Measurements from ENCODE around the gene RAB28. TPM values are rescaled to one million over a fixed set of nuclear protein-coding genes. Genes with fewer than 3 reads are reported as not detected.

Gene RAB28
- total and polyA plus RNA-seq, 2 of the 8 experiments (the other 6 are each of a cell fraction or from before 2014, with no cell fraction given) = 16.0 to 18.7 TPM

DNA sequence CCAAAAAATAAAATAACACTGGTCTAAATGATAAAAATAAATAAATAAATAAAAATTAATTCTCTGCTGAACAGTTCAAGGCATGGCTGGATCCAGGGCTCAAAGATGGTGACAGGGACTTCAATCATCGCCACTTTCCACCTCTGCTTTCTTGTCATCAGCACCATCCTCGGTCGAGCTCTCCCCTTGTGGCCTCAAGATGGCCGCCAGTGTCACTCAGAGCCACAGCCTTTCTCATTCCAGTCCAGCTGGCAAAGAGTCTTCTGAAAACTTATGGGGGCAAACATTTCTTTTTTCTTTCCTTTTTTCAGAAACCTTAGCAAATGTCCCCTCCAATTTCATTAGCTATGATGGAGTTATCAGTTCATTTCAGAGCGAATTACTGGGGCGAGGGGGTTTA lies 119.5 kb downstream of the RAB28 start:
- Histone ChIP-seq H3K14ac (ENCODE audit: insufficient read length) (no peak overlapping the region), H4K20me1 (replicated peaks in 1 of 2; ENCODE audit: control insufficient read depth in 1 of 2, insufficient read depth in 2 of 2, low read length in 2 of 2) (no peaks in the 10 kb centered on the region), H3K18ac (ENCODE audit: extremely low read depth, low read length) (no peak overlapping the region), H2BK120ac (replicated peaks; ENCODE audit: low read depth, low read length) (no peak overlapping the region), H3K9ac (replicated peaks in 1 of 4; ENCODE audit: extremely low read depth in 1 of 4, low read depth in 3 of 4, low read length in 3 of 4) (no peak overlapping the region), H2BK15ac (ENCODE audit: low read length) (no peak overlapping the region), H3K9me3 (ENCODE audit: insufficient read depth in 2 of 2, low read depth in 1 of 2, low read length in 1 of 2) (no peaks in the 10 kb centered on the region), H2BK12ac (ENCODE audit: low read depth, low read length) (no peak overlapping the region), H3K23ac (ENCODE audit: insufficient read length) (no peak overlapping the region), H4K5ac (ENCODE audit: insufficient read length, low read depth, low read length) (no peak overlapping the region), H2BK5ac (ENCODE audit: low read depth, low read length) (no peak overlapping the region), H3K27me3 (replicated peaks in 1 of 4; ENCODE audit: control insufficient read depth in 3 of 4, extremely low read depth in 1 of 4, insufficient read depth in 3 of 4, low read length in 3 of 4) (no peaks in the 10 kb centered on the region), H2AK5ac (ENCODE audit: low read depth, low read length) (no peak overlapping the region), H3K27ac (ENCODE audit: low read depth, low read length) (no peak overlapping the region), H3K23me2 (ENCODE audit: low read depth, low read length) (no peaks in the 10 kb centered on the region), H3K4me1 (replicated peaks in 1 of 4; ENCODE audit: control insufficient read depth in 3 of 4, insufficient read depth in 4 of 4, low read length in 3 of 4) (no peaks in the 10 kb centered on the region), H4K8ac (ENCODE audit: extremely low read depth, insufficient read depth, low read length) (no peak overlapping the region), H3K36me3 (ENCODE audit: control insufficient read depth in 2 of 4, insufficient read depth in 4 of 4, low read length in 3 of 4) (no peaks in the 10 kb centered on the region), H3K79me1 (ENCODE audit: low read depth, low read length) (no peaks in the 10 kb centered on the region), H4K91ac (replicated peaks; ENCODE audit: insufficient read length, low read length) (no peak overlapping the region), H3K4me2 (ENCODE audit: insufficient read depth in 1 of 2, low read depth in 2 of 2, low read length in 2 of 2) (no peak overlapping the region), H3K56ac (replicated peaks; ENCODE audit: insufficient read length, low read depth, low read length) (no peak overlapping the region), H2BK20ac (ENCODE audit: low read length) (no peak overlapping the region), H3K79me2 (ENCODE audit: control insufficient read depth in 1 of 2, insufficient read depth in 2 of 2, low read length in 2 of 2) (no peaks in the 10 kb centered on the region), H3K4ac (replicated peaks; ENCODE audit: insufficient read length, low read depth, low read length) (no peak overlapping the region), H2AFZ (ENCODE audit: low read length) (no peak overlapping the region), H3K4me3 (ENCODE audit: extremely low read depth in 1 of 4, insufficient read depth in 2 of 4, low read depth in 3 of 4, low read length in 4 of 4) (no peak overlapping the region)
- no peak for FAIRE-seq
- no peak for TF ChIP-seq JUN (IDR thresholded peaks at IDR 0.05; ENCODE audit: low read depth, low read length)
- TF ChIP-seq YY1 (IDR thresholded peaks at IDR 0.05; ENCODE audit: low read depth, low read length) = peak; percentile 84
- ChIA-PET POLR2A (ENCODE audit: partially characterized antibody) (interaction anchor here (0.6 kb wide), 1 partner anchor 26 kb away, joined by 3 read pairs; no protein-coding TSS in a partner anchor), CTCF (ENCODE audit: partially characterized antibody) (no interaction called here)
- DNase-seq (ENCODE audit: low read depth in 1 of 2, low spot score in 2 of 2) = no peak
- WGBS, 2 experiments (ENCODE audit: extremely low coverage in 1 of 2, insufficient coverage in 1 of 2, insufficient read length in 1 of 2, insufficient replicate concordance in 2 of 2, low coverage in 1 of 2, low lambda C conversion rate in 2 of 2, missing lambda C conversion rate in 1 of 2) = 95% methylated on average over 6 of the region's 6 CpGs; no CpG with 5 or more reads in 1 of the 2 experiments

Data from H1 (cell line).